Measurements from ENCODE around the gene ABCA13. TPM values are rescaled to one million over a fixed set of nuclear protein-coding genes. Genes with fewer than 3 reads are reported as not detected.

Gene ABCA13
- total and polyA plus RNA-seq, 2 donors (not counting 3 experiments of a cell fraction or from before 2014, with no cell fraction given), result 0.01 to 0.11 TPM

DNA sequence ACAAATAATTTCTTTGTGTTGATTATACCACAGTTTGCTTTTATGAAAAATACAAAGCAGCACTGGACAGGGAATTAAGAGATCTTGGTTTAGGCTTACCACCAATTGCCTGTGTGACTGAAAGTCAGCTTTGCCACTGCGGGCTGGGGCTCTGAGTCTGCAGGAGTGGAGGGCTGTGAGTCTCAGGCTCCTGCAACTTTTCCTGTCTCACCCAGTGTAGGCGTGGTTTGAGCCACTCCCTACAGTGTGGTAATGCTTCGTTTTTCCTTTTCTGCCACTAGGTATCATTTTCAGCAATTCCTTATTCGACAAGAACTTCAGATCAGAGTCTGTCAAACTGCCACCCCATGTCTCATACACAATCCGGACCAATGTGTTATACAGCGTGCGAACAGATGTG, 180.6 kb downstream of the ABCA13 start:
- DNase-seq (ENCODE audit: low read depth, low spot score) (no peak), FAIRE-seq (no peak)
- dilution Hi-C loops (cut with MboI; ENCODE audit: extremely low pct_ligation_motif_present, low sequenced_read_pairs) (no loop called here), intact Hi-C loops (cut with micrococcal nuclease) (no loop called here)
- no peaks in the 10 kb centered on the region for H3K36me3 ChIP-seq (ENCODE audit: control insufficient read depth in 2 of 2, extremely low read depth in 1 of 2, insufficient read depth in 2 of 2, low read length in 2 of 2)
- TF ChIP-seq JUN (IDR thresholded peaks at IDR 0.05; ENCODE audit: borderline replicate concordance, insufficient read depth, insufficient read length, low read depth) (no peak), POLR2AphosphoS5 (IDR thresholded peaks at IDR 0.05; ENCODE audit: insufficient read depth, low read depth, low read length) (no peak)
- POLR2A ChIA-PET, result no interaction called here
- H3K9ac ChIP-seq (replicated peaks; ENCODE audit: extremely low read depth, insufficient read depth, low read length), result no peak overlapping the region
- CTCF ChIA-PET, result no interaction called here
- no peaks in the 10 kb centered on the region for H3K9me3 ChIP-seq (replicated peaks; ENCODE audit: control insufficient read depth, insufficient read depth, low read length)
- H3K79me2 ChIP-seq (ENCODE audit: control insufficient read depth, insufficient read depth, low read length), result no peaks in the 10 kb centered on the region
- no peak overlapping the region for H2AFZ ChIP-seq (ENCODE audit: low read depth, low read length)
- H3K4me1 ChIP-seq (ENCODE audit: control insufficient read depth, extremely low read depth, insufficient read depth, low read length), result no peaks in the 10 kb centered on the region
- no peaks in the 10 kb centered on the region for H3K27me3 ChIP-seq (ENCODE audit: control insufficient read depth in 2 of 2, insufficient read depth in 2 of 2, low read length in 2 of 2)
- no peak overlapping the region for H3K27ac ChIP-seq (ENCODE audit: insufficient read depth, low read depth, low read length)
- H3K4me2 ChIP-seq (ENCODE audit: insufficient read depth, low read length), result no peak overlapping the region
- H3K9me1 ChIP-seq (replicated peaks; ENCODE audit: control insufficient read depth, extremely low read depth, insufficient read depth, low read length), result no peaks in the 10 kb centered on the region
- H3K4me3 ChIP-seq (replicated peaks in 1 of 3; ENCODE audit: insufficient read depth in 1 of 3, low read depth in 1 of 3, low read length in 3 of 3), result no peak overlapping the region
- BruUV-seq (replicated peaks), result no TSS peak
- H4K20me1 ChIP-seq (replicated peaks; ENCODE audit: control insufficient read depth, extremely low read depth, insufficient read depth, low read length), result no peaks in the 10 kb centered on the region

- Histone ChIP-seq H3K79me2 (ENCODE audit: control insufficient read depth, insufficient read depth, low read length) (no peaks in the 10 kb centered on the region), H3K27me3 (ENCODE audit: control insufficient read depth in 2 of 2, insufficient read depth in 2 of 2, low read length in 2 of 2) (no peaks in the 10 kb centered on the region), H3K4me1 (ENCODE audit: control insufficient read depth, extremely low read depth, insufficient read depth, low read length) (no peaks in the 10 kb centered on the region), H3K27ac (ENCODE audit: insufficient read depth, low read depth, low read length) (no peak overlapping the region), H3K9ac (replicated peaks; ENCODE audit: extremely low read depth, insufficient read depth, low read length) (no peak overlapping the region), H3K4me3 (replicated peaks in 1 of 3; ENCODE audit: insufficient read depth in 1 of 3, low read depth in 1 of 3, low read length in 3 of 3) (no peak overlapping the region), H2AFZ (ENCODE audit: low read depth, low read length) (no peak overlapping the region), H3K36me3 (ENCODE audit: control insufficient read depth in 2 of 2, extremely low read depth in 1 of 2, insufficient read depth in 2 of 2, low read length in 2 of 2) (no peaks in the 10 kb centered on the region), H3K4me2 (ENCODE audit: insufficient read depth, low read length) (no peak overlapping the region), H4K20me1 (replicated peaks; ENCODE audit: control insufficient read depth, extremely low read depth, insufficient read depth, low read length) (no peaks in the 10 kb centered on the region), H3K9me3 (replicated peaks; ENCODE audit: control insufficient read depth, insufficient read depth, low read length) (no peaks in the 10 kb centered on the region), H3K9me1 (replicated peaks; ENCODE audit: control insufficient read depth, extremely low read depth, insufficient read depth, low read length) (no peaks in the 10 kb centered on the region)
- ChIA-PET POLR2A (no interaction called here), CTCF (no interaction called here)
- DNase-seq (ENCODE audit: low read depth, low spot score) (no peak), FAIRE-seq (no peak)
- no TSS peak for BruUV-seq (replicated peaks)
- intact Hi-C loops (cut with micrococcal nuclease) (no loop called here), dilution Hi-C loops (cut with MboI; ENCODE audit: extremely low pct_ligation_motif_present, low sequenced_read_pairs) (no loop called here)
- TF ChIP-seq, protein P1, sequence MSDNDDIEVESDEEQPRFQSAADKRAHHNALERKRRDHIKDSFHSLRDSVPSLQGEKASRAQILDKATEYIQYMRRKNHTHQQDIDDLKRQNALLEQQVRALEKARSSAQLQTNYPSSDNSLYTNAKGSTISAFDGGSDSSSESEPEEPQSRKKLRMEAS (IDR thresholded peaks at IDR 0.05; ENCODE audit: insufficient read depth, insufficient read length), result no peak
These were observed 184.1 kb downstream of the ABCA13 start for GRCh38 chr7:48355346-48355745.
